HG02973 (cell line): ENCODE data around the gene NRK.
"Not testable (repeated sequence)": the region's sequence is repeated elsewhere in the genome, so short reads cannot be mapped to it uniquely, and the experiment has no call there.

Experiments used
- ATAC-seq: cut with Tn5 transposase; IDR thresholded peaks from one replicate; pipeline ENCODE4 v1.9.1; 2021; ENCODE audit warnings: moderate library complexity; ENCODE audit not compliant: unreplicated experiment

NRK gene

DNA sequence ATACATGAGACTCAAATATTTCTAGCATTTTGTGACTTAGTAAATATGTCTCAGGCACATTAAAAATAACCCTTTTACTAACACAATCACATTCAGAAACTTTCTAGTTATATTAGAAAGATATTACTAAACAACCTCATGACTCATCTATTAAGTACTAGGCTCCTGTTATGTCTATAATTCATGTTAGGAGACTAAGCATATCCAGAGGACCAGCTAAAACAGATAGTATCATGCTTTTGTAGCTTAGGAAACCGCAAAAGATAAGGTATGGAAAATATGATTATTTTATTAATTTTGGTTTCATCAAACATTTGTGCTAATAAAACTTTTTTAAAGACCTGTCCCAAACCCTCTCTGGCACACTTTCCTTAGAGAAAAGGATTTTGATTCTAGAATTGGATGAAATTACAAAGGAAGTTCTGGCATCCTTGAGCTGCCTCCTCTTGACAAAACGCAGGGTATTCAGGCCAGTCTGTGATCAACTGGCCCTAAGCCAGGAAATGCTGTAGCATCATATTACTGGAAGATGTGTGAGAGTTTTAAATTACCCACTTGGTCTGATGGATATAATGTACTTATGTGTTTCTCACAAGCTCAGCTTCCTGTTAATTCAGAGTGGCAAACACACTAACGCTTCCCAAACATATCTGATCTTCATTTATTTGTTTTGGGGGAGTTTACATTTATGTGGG is 60.4 kb downstream of the NRK start:
- no peak for ATAC-seq

DNA sequence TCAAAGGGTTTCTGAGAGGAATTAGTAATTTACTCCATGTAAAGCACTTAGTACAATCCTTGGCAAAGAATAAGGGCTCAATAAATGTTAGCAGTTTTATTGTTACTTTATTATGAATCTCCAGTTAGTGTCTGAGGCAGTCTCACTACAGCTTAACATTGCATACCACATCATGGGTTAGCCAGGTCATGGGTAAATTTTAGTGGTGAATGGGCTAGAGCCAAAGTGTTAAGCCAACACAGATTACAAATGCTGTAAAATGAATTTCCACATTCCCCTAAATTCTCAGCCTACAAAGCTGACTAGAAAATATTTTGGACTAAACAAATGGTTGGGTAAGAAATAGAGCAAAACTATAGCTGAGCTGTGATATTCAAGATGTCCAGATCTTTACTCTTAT is 72.4 kb downstream of the NRK start:
- ATAC-seq, result no peak

DNA sequence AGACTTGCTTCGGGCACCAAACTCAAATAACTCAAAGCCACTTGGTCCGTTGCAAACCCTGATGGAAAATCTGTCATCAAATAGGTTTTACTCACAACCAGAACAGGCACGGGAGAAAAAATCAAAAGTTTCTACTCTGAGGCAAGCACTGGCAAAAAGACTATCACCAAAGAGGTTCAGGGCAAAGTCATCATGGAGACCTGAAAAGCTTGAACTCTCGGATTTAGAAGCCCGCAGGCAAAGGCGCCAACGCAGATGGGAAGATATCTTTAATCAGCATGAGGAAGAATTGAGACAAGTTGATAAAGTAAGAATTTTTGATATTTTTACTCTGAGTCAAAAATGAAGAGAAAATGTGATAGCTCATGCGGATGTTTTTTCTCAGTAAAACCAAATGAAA is 87.2 kb downstream of the NRK start:
- ATAC-seq, result no peak

DNA sequence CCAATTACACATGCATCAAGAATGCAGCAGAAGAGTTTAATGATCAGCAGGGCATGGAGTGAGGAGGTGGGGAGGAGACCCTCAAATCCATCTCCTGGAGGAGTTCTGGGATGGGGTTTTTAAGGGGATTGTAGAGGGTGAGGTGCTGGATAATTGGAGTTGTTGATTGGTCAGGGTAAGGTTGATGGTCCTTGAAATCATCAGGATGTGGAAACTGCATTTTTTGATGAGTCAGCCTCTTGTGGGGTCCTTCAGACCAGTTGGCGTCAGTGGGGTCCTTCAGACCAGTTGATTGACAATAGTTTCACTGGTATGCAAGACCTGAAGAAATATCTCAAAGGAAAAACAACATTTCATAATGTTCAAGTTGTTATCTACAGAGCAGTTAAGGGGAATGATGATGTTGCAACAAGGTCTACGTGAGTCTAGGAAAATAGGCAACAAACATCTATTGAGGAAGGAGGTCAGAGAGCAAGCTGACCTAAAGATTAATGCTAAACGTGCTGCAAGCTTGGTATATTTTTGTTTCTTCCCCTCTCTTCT is 88.3 kb downstream of the NRK start:
- ATAC-seq, result no peak

DNA sequence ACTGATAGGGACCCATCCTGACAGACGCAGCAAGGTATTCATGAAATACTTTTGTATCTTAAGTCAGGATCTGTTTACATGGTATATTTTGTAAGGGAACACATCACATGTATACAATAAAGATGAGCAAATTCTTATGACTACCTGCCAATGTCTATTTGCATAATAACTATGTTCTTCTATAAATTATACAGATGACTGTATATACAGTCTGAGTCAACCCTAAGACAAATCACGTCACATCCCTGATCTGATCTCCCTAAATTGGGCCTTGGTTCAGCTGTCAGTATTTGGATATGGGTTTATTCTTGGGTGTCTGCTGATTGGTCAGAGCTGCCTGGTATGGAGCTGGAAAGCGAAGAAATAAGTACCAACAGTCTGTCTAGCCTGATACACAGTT is 122.9 kb downstream of the NRK start:
- no peak for ATAC-seq

DNA sequence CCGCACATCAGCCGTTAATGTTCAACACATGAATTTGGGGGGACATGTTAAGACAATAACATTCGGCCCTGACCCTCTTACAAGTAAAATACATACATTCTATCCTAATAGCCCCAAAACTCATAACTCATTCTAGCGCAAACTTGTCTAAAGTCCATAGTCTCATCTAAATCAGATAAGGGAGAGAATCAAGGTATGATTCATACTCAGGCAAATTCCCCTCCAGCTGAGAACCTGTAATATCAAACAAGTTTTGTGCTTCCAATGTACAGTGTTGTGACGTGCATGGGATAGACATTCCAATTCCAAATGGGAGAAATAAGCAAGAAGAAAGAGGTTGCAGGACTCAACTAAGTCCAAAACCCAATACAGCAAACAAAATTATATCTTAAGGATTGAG is 147.1 kb downstream of the NRK start:
- no peak for ATAC-seq

DNA sequence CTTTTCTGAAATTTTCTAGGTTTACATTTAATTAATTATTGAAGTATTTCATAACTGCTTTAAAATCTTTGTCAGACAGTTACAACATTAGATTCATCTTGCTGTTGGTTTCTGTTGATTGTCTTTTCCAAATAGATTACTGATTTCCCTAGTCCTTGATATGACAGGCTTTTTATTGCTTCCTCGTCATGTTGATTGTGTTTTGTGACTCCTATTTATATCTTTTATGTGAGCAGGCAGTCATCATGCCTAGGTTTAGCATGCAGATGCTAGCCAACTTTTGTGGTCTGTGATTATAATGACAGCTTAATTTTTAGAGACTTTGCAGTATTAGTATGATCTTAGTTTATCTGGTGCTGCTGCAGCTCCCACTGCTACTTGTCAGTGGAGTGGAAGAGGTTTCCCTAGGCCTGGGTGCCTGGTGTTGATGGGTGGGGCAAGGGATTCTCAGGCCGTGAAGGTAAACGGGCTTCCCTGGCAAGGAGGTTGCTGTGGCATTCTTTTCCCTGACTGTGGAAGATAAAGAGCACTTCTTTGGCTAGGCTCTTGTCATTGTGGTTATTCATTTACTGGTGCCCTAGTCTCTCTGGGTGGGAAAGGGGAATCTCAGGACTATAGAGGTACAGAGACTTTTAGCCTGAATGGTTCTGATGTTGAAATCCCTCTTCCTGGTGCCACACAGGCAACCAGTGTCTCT is 150.5 kb downstream of the NRK start:
- no peak for ATAC-seq

DNA sequence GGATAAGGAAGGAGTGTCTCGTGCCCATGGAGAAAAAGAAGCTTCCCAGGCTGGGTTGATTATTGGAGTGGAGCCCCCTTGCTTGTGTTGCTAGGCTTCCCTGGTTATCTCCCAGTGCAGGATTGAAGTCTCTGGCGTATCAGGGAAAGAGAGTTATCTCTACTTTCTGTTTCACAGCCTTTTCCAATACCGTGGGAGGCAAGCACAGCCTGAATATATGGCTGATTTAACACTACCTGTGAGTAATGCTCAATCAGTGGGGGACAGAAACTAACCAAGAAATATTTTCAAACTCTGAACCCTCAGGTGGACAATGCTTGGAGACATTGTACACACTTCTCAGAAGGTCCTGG is 151.0 kb downstream of the NRK start:
- no peak for ATAC-seq

DNA sequence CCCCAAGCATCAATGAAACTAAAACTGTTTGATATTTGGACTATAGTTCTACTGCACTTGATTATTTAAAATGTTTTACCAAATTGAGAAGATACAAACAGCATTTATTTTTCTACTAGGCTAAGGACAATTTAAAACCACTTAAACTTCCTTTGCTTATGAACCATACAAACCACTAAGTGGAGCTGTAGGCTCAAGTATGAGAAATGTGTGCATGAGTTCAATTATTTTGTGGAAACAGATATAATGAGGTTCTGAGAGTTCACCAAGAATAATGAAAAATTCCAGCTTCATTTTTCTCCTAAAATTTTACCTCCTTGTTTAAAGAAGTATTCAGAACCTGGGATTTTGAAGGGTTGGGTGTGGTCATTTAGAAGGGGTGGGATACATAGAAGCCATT is 153.0 kb downstream of the NRK start:
- ATAC-seq, result no peak

DNA sequence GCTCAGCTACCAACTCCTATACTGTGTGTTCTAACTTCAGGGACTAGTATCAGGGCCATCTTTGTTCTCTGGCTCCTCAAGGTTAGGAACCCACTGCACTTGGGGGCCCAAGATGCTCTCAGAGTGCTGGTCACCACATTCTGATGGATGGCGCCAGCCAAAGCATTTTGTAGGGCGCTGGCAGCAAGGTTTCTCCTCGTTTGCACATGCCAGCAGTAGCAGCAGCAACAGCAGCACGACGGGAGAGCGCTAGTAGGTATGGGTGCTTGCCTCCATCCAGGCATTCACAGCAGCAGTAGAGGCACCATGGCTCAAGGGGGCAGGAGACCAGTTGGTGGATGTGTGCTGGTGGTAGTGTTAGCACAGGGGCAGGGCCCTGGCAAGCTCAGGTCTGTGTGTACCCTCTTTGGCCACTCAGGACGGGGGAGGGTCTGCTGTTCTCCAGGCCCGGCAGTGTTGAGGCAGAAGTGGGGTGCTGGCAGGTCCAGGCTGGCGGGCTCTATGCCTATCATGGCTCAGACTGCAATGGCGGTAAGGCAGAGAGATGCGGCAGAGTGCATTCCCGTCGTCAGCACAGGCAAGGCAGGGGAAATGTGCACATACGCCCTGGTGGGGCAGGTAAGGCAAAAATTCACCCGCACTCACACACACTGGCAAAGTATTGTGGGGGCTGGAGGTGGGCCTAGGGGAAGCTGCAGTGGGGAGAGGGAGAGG is 159.6 kb downstream of the NRK start:
- no peak for ATAC-seq

DNA sequence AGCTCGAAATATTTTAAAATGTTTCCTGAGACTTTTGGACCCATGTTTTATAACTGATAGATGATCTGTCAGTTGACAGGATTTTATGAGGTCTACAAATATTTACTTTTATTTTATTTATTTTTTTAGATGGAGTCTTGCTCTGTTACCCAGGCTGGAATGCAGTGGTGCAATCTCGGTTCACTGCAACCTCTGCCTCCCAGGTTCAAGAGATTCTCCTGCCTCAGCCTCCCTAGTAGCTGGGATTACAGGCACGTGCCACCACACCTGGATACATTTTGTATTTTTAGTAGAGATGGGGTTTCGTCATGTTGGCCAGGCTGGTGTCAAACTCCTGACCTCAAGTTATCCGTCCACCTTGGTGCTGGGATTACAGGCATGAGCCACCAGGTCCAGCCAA is 166.1 kb downstream of the NRK start:
- ATAC-seq, result not testable (repeated sequence)

DNA sequence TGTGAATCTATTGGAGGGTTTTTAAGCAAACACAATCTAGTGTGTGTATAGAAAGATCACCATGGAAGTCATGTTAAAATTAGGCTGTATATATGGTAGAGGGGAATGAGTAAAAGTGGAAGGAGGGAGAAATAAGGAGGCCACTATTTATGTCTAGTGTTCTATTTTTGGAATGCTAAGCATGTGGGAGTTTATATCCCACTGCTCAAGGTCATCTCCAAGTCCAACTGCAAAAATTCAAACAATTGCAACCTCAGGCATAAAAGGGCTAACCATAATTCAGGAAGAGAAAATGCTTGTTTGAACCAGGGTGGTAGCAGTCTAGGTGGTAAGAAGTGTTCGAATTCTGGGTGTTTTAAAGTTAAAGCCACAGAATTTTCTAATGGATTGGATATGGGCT is 177.0 kb downstream of the NRK start:
- ATAC-seq, result no peak

DNA sequence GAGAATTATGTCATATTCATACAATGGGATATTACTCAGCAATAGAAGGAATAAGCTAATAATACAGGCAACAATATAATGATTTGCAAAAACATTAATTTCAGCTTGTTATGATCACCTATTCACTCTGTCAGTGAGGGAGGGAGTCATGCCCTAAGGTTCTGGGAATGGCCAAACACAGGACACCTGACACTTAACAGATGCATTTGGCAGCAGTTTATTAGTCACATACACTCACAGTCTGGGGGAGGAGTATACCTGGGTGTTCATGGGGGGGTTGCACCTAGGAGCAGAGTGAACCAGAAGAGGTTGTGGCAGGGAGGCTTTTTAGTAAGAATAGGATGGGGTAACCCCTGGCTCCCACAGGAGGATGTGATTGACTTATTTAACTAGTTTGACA is 177.9 kb downstream of the NRK start:
- ATAC-seq, result no peak

DNA sequence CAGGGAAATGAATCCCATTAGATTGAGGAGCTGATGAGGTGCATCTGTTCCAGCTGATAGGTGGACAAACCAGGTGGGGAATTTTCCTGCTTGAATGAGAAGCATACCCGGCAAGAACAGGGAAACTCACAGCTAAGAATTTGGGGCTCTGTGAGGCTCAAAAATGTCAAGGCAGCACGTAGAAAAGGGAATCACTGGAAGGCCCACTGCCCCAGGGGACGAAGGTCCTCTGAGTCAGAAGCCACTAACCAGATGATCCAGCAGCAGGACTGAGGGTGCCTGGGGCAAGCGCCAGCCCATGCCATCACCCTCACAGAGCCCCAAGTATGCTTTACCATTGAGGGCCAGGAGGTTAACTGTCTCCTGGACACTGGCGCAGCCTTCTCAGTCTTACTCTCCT is 178.3 kb downstream of the NRK start:
- not testable (repeated sequence) for ATAC-seq

DNA sequence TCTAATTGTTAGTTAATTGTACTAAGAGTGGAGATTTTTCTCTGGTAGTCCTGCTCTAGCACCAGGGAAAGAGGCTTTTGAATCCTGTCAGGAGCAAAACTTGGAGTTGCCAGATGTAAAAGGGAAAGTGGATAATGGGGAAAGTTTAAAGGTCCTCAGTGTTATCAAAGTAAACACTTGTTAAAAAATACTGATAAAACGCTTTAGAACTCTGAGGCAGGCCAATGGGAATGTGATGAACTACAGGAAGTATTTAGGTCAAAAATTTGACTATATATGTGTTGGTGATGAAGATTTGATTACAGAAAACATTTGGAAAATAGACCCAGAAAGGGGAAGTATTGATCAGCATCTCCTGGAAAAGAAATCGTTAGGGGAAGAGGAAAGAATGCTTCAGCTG is 183.3 kb downstream of the NRK start:
- no peak for ATAC-seq

DNA sequence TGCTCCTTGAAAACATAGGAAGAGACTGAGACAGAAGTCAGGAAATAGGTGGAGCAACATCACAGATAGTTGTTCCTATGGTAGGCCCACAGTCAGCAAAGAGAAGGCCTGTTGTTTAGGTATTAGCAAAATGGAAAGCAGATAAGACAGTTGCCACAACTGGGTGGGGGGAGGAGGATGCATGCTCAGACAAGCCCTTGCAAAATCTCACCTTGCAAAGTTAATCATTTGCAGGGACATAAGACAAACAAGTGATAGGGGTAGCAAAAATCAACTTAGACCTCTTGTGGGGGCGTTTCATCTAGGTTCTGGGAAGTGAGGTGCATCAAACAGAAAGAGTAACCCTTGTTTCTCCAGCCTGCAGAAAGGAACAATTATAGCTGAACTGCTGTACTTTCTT is 185.5 kb downstream of the NRK start:
- no peak for ATAC-seq
